WI38 (cell line): Measurements from ENCODE around the gene CCDC157.

Experiments used
- H3K4me3 ChIP-seq: 2 replicates; pipeline ENCODE4 v1.5.1; 2011; ENCODE audit warnings: low read depth, mild to moderate bottlenecking, control low read depth, low read length
- TF ChIP-seq, protein P1 (sequence below): IDR thresholded peaks from 2 replicates; pipeline ENCODE4 v1.5.1; 2012; ENCODE audit warnings: low read depth, mild to moderate bottlenecking, control low read depth, low read length

The CCDC157 gene

DNA sequence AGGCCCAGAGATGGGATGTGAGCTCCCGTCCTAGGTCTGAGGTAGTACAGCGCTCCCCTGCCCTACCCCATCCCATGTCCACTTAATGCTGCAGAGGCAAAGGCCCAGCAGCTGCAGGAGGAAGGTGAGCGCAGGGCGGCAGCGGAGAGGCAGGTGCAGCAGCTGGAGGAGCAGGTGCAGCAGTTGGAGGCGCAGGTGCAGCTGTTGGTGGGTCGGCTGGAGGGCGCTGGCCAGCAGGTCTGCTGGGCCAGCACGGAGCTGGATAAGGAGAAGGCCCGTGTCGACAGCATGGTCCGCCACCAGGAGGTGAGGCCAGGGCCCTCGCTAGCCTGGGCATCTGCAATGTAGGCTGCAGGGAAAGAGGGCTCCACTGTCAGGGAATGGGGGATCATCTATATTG is 15.2 kb downstream of the CCDC157 start:
- H3K4me3 ChIP-seq, result no peak overlapping the region
- TF ChIP-seq, protein P1, sequence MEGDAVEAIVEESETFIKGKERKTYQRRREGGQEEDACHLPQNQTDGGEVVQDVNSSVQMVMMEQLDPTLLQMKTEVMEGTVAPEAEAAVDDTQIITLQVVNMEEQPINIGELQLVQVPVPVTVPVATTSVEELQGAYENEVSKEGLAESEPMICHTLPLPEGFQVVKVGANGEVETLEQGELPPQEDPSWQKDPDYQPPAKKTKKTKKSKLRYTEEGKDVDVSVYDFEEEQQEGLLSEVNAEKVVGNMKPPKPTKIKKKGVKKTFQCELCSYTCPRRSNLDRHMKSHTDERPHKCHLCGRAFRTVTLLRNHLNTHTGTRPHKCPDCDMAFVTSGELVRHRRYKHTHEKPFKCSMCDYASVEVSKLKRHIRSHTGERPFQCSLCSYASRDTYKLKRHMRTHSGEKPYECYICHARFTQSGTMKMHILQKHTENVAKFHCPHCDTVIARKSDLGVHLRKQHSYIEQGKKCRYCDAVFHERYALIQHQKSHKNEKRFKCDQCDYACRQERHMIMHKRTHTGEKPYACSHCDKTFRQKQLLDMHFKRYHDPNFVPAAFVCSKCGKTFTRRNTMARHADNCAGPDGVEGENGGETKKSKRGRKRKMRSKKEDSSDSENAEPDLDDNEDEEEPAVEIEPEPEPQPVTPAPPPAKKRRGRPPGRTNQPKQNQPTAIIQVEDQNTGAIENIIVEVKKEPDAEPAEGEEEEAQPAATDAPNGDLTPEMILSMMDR, result no peak

DNA sequence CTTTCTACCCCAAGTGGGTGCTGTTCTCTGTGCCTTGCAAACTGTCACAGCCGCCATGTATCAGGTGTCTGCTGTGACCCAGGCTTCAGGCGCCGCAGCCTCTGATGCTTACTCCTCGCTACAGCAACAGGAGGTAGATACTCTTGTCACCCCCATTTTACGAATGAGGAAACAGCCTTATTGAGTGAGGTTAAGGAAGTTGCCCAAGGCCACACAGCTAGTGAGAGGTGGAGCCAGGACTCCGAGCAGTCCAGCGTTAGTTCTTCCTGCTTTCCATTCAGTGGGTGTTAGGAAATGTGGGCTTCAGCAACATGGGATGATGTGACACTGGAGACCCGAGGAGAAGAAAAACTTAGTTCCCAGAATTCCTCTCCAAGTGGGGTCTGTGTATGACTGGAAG is 16.1 kb downstream of the CCDC157 start:
- no peak overlapping the region for H3K4me3 ChIP-seq
- TF ChIP-seq, protein P1, result no peak

DNA sequence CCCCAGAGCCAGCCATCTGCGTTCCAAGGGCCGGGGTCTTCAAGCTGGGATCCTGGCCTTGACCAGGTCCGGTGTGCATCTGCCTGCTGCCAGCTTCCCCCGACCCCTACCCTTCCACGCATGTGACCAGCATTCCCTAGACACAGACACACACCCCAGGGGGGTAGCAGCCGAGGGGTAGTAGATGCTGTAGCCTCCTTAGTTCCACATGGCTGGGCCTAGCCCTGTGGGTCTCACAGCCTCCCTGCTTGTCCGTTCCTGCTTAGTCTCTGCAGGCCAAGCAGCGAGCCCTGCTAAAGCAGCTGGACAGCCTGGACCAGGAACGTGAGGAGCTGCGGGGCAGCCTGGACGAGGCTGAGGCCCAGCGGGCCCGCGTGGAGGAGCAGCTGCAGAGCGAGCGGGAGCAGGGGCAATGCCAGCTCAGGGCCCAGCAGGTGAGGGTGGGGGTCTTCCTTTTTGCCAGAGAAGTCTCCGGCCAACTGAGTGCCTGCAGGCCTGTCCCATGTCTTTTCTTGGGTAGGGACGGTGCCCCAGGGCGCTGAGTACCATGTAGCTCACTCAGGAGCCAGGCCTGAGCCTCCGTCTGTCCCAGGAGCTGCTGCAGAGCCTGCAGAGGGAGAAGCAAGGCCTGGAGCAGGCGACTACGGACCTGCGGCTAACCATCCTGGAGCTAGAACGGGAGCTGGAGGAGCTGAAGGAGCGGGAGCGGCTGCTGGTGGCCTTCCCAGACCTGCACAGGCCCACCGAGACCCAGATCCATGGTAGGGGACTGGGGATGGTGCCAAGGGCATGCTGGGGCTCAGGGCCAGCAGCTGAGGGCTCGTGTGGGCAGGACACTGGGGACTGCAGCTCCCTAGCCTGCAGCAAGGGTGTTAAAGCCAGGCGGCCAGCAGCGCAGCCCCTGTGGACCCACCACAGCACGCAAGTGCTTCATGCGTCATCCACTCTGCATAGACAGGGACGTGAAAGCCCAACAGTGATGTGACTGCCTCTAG is 16.8 kb downstream of the CCDC157 start:
- TF ChIP-seq, protein P1, result no peak

DNA sequence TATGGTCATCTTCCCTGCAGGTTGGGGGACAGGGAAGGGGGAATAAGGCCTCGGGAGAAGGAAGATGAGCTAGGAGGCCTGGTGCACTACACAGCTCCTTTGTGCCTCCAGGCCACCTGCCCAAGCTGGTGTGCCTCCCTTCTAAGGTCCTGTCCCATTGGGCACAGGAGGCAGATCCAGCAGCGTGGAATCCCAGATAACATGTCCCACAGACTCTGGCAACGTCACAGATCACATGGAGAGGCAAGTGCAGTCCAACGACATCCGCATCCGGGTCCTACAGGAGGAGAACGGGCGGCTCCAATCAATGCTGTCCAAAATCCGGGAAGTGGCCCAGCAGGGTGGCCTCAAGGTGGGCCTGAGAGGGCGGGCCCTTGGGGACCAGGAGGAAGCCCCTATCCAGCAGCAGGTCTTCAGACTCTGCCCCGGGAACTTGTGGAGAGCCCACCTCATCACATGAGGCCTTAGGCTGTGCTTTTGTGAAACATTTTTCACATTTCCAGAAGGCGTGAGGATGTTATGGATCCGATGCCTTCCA is 18.6 kb downstream of the CCDC157 start:
- H3K4me3 ChIP-seq, result no peak overlapping the region
- TF ChIP-seq, protein P1, result no peak

More for the DNA sequence above, 16.8 kb downstream of the CCDC157 start:
- no peak overlapping the region for H3K4me3 ChIP-seq

DNA sequence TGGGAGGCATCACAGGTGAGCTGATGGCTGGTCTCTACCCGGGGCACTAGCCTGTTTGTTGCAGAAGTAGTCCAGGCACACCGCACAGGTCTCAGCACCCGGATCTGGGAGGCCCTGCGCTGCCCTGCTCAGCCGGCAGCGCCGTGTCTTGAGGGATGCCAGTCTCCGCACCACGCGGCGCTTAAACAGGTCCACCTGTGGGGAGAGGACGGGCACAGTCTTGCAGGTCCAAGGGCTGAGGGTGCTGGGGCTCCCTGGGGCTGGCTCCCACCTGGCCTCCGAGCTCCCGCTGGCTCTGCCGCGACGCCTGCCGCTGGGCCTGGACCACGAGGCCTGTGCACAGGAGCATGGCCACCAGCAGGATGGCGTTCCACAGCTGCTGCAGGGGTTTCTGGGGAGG is 23.2 kb downstream of the CCDC157 start:
- TF ChIP-seq, protein P1, result no peak
- no peak overlapping the region for H3K4me3 ChIP-seq

DNA sequence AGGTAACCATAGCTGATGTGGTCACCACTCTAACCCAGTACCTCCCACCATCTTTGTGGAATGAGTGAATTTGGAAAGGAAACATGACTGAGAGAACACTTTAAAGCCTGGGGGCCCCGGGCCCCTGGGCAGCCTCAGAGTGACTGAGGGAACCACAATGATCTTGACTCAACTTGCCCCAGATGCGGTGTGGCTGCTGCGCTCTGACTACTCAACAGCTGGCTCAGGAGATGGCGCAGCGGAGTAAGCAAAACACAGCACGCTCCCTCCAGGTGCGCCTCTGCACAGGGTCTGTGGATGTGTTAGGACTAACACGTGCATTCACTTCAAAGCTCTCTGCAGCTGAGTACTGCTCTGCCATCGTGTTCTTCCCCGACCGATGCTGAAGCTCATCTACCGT is 24.5 kb downstream of the CCDC157 start:
- TF ChIP-seq, protein P1, result no peak
- H3K4me3 ChIP-seq, result no peak overlapping the region

DNA sequence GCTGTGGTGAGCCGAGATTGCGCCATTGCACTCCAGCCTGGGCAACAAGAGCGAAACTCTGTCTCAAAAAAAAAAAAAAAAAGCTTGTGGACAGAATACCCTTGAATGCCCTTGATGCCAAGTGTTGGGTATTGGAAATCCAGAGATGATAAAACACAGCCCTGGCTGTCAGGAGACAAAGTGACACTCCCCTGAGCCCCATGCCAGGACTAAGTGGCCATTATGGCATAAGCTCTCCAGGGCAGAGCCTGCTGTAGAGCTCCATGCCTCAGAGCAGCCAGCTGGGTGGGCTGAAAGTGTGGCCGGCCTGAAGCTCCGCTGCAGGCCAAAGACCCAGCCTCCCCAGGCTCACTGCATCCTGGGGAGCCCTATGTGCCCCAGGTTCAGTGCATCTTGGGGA is 25.5 kb downstream of the CCDC157 start:
- TF ChIP-seq, protein P1, result no peak
- no peak overlapping the region for H3K4me3 ChIP-seq
